ENCODE results near the gene KMO. TPM values are rescaled to one million over a fixed set of nuclear protein-coding genes. Genes with fewer than 3 reads are reported as not detected.

Gene KMO
- total and polyA plus RNA-seq, 2 of the 8 experiments (the other 6 are each of a cell fraction or from before 2014, with no cell fraction given): not detected

DNA sequence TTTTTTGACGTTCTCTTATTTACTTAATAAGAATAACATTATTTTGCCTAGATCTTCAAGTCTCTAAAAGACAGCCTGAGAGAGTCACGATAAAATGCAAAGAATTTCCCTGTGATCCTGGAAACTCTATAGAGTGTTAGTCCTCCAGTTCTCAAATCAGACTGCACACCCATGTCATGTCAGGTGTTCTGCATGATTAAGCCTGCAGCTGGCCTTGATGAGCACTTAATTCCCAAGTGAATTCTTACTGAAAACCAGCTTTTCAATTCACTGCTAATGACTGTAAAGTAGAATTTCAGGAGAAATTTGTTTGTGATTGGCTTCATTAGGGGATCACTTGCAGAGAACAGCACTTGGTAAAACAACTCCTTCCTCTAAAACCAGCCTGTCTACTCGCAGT is 66.1 kb downstream of the KMO start (continued):
- TF ChIP-seq CHD7 (IDR thresholded peaks at IDR 0.05; ENCODE audit: insufficient replicate concordance, low read length) (no peak), ASH2L (IDR thresholded peaks at IDR 0.05; ENCODE audit: low read length) (no peak)
